Middle frontal gyrus (tissue), 1 donor: ENCODE results near the gene RAG2.

Experiments used
- DNase-seq: peaks from one replicate; pipeline ENCODE4 v3.0.0-alpha.2; 2015; ENCODE audit warnings: low spot score; ENCODE audit errors: extremely low spot score

RAG2 gene

DNA sequence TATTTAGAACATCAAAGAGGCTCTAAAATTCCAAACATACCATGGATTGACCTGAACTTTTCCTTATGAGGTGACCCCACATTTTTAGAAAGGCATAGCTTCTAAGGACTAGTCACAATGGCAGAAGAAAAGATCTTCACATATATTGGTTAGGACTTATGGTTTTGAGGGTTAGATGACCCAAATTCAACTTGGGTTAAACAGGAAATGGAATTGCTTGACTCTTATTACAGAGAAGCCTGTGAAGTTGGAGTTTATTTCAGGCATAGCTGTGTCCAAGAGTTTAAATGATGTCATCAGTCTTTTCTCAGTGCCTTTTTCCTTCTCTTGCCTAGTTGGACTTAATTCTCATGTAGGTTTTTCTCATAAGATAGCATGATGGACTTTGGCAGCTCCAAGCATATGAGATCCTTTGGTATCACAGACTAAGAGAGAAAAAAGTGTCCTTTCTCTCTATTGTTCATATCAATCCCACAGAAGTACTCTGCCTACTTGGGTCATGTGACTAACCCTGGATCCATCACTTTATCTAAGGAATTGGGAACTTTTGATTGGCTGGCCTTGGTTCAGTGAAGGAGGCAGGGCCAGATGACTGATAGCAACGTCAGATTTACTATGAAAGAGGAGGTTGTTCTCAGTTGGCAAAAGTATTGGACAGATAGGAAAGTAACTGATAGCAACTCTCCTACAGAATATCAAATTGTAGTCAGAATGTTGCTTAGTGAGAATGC is 47.5 kb downstream of the RAG2 start:
- no peak for DNase-seq
